ENCODE results near the gene ERP29.
"Not testable (repeated sequence)": the region's sequence is repeated elsewhere in the genome, so short reads cannot be mapped to it uniquely, and the experiment has no call there.

ERP29 gene

GRCh38 chr12:112025808-112026375 is 12.7 kb downstream of the ERP29 start:
- TF ChIP-seq CTCF (IDR thresholded peaks at IDR 0.05; ENCODE audit: extremely low read depth, missing control alignments), result no peak
- no peak for DNase-seq (ENCODE audit: low spot score)

DNA sequence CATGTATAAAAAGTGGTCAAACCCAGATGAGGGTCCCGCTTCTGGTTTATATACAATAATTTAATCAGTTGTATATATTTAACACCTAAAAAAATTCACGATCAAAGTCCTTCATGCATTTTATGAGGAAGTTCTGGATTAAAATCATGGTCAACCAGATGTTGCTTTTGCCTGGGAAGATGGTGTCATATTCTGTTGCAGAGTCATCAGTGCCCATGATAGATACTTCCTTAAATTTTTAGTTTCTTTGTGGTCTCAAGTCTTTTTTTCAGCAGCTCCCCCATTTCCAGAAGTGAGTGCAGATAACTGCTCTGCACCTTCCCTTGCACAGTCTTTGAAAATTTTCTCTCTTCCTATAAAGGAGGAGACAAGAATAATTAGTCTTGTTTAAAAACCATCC is 16.1 kb downstream of the ERP29 start:
- DNase-seq (ENCODE audit: low spot score), result no peak
- TF ChIP-seq CTCF (IDR thresholded peaks at IDR 0.05; ENCODE audit: extremely low read depth, missing control alignments), result no peak

DNA sequence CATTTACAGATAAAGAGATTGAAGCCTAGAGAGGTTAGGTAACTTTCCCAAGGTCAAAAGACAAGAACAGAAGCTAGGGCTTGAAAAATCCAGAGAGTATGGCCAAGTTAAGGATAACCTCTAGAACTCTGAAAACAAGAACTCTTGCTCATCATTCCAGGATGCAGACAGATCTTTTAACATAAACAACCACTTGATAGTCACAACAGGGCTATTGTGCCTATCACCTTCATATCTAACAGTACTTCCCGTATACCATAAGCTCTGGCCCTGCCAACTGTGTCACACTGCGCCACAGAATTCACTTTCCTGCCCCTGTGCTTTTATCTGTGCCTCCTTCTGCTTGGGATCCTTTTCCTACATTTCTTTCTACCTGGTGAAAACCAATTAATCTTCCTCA is 18.2 kb downstream of the ERP29 start:
- TF ChIP-seq CTCF (IDR thresholded peaks at IDR 0.05; ENCODE audit: extremely low read depth, missing control alignments), result no peak
- DNase-seq (ENCODE audit: low spot score), result no peak

DNA sequence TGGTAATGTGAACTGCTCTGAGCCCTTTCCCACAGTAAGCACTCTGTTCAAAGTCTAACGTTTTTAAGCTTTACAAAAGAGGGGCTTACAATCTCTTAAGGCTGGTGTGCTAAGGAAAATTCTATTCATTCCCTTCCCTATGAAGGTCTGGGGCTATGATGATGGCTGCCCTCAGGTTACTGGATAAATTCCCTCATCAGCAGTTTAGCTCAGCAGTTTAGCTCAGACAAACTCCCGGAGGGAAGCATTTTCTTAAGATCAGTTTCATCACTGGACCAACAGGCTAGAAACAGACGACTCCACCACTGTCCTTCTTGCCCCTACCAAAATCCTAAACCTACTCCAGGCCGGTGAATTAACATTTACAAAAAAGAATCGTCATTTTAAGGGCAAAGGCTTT is 19.1 kb downstream of the ERP29 start:
- TF ChIP-seq CTCF (IDR thresholded peaks at IDR 0.05; ENCODE audit: extremely low read depth, missing control alignments), result no peak

DNA sequence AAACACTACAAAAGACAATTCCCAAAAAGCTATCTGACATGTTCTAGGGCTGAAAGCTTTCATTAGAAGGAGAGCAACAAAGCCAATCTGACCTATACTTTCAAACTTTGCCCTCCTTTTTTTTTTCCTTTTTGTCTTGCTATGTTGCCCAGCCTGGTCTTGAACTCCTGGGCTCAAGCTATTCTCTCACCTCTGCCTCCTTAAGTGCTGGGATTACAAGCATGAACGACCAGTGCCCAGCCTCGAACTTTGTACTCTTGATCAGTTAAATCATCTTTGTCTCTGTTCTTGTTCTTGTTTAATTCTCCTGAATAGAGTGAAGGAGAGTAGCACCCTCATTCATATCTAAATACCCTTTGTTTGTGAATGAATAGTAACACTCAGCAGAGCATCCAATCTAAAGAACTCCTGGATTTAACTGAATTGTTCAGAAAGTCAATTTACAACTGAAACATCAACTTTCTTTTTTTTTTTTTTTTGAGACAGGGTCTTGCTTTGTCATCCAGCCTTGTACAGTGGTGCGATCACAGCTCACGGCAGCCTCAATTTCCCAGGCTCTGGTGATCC is 22.1 kb downstream of the ERP29 start:
- no peak for TF ChIP-seq CTCF (IDR thresholded peaks at IDR 0.05; ENCODE audit: extremely low read depth, missing control alignments)
- DNase-seq (ENCODE audit: low spot score), result no peak

More for the DNA sequence above, 19.1 kb downstream of the ERP29 start:
- no peak for DNase-seq (ENCODE audit: low spot score)

DNA sequence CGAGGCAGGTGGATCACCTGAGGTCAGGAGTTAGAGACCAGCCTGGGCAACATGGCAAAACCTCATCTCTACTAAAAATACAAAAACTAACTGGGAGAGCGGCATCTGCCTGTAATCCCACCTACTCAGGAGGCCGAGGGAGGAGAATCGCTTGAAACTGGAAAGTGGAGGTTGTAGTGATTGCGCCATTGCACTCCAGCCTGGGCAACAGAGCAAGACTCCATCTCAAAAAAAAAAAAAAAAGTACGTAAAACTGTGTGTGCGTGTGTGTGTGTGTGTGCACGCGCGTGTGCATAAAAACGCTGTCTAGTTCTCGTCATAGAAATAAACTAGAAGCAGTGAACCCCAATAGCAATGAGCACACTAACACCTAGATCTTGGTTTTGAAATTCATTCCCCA is 23.4 kb downstream of the ERP29 start:
- DNase-seq (ENCODE audit: low spot score), result not testable (repeated sequence)

DNA sequence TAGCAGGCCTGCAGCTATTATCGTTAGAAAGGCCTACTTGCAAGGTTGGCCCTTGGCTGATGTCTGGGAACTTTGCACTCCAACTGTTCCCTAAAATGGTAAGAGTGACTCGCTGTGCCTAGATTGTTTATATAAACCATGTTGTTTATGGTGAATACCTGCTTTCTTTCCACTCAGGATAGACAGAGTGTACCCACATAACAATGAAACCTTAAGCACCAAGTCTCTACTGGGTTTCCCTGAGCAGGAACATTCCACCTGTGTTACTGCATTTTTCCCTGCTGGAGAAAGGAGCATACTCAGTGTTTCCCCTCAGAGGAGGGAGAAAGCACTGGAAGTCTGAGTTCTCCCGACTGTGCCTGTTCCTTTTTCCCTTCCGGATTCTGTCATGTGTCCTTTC is 32.8 kb downstream of the ERP29 start:
- no peak for DNase-seq (ENCODE audit: low spot score)
- no peak for TF ChIP-seq CTCF (IDR thresholded peaks at IDR 0.05; ENCODE audit: extremely low read depth, missing control alignments)

DNA sequence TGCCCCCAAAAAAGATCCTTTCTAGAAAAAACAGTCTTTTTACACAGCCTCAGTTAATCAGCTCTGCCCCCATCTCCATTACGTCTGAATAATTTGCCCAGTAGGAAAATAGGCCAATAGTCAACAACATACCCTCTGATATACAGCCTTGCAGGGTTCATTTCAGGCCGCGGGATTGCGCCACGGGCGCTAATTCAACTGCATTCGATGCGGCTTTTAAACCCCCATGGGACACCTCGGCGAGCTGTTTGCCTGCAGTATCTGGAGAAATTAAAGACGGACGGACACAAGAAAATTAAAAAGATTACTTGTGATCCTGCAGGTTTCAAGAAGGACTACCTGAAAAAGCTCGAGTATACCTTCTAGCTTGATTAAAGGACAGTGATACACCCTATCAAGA is 36.1 kb downstream of the ERP29 start:
- no peak for DNase-seq (ENCODE audit: low spot score)
- no peak for TF ChIP-seq CTCF (IDR thresholded peaks at IDR 0.05; ENCODE audit: extremely low read depth, missing control alignments)
